Ovary (tissue), 9 donors: Measurements from ENCODE around the gene HIRA. TPM values are rescaled to one million over a fixed set of nuclear protein-coding genes. Genes with fewer than 3 reads are reported as not detected.

Source experiments
- DNase-seq, 5 donors: peaks; one replicate each; pipeline ENCODE4 v3.0.0-alpha.2; 2019 to 2020
- H3K27ac ChIP-seq, 2 donors: fragments of 200-600 bp; one replicate each; pipeline versions ENCODE4 v1.5.1 to v1.8.0; 2019 to 2022
- H3K27me3 ChIP-seq: fragments of 200-600 bp; one replicate; pipeline ENCODE4 v1.8.0; 2022
- H3K36me3 ChIP-seq: fragments of 200-600 bp; sonication (generic); one replicate; pipeline ENCODE4 v1.5.1; 2019
- H3K4me1 ChIP-seq: one replicate; pipeline ENCODE4 v1.8.1; 2013; ENCODE audit warnings: mild to moderate bottlenecking, moderate library complexity; ENCODE audit not compliant: insufficient read depth
- H3K4me3 ChIP-seq: fragments of 200-600 bp; sonication (generic); one replicate; pipeline ENCODE4 v1.5.1; 2017
- H3K9me3 ChIP-seq, 2 donors: fragments of 200-600 bp in 1 of 2; sonication (generic) in 1 of 2; one replicate each; pipeline versions ENCODE4 v1.5.1 to v1.8.1; 2013 to 2019; ENCODE audit warnings: mild to moderate bottlenecking in 1 of 2, moderate library complexity in 1 of 2
- EP300 ChIP-seq: sonication (generic); formaldehyde crosslinking; IDR thresholded peaks from one replicate; pipeline ENCODE4 v1.6.1; 2017; ENCODE audit warnings: antibody characterized with exemption
- POLR2A ChIP-seq: fragments of 450-650 bp; IDR thresholded peaks from one replicate; pipeline ENCODE4 v1.6.1; 2017; ENCODE audit warnings: antibody characterized with exemption, mild to moderate bottlenecking, moderate library complexity
- WGBS, 3 donors: extraction: QIAGEN DNeasy Blood & Tissue Kit in 1 of 3; methylation state at CpG; one replicate each; pipeline versions ENCODE4 v1.1.5 to v1.1.7; 2013 to 2017; 5-methylcytosine and 5-hydroxymethylcytosine counted together
- intact Hi-C, 4 donors: fragments of 100-400 bp; cut with DNase I; formaldehyde crosslinking; loops; one replicate each; pipeline versions ENCODE4 v1.11.0 to v1.15.1; 2022 to 2023
- polyA plus RNA-seq, 2 donors: library from polyadenylated mRNA; stranded (reverse); fragments of 200-250 nt in 1 of 2; fragments of 350-450 nt in 1 of 2; fragmentation: Illumina TruSeq in 1 of 2; extraction: RNeasy Lipid Tissue Mini Kit (QIAGEN cat#74804) in 1 of 2; gene quantifications; one replicate each; pipeline ENCODE4 v1.2.3, GENCODE V29; 2013 to 2014
- total RNA-seq, 7 donors: library from RNA; depleted of rRNA in 2 of 7; stranded (reverse); fragments of >200 nt in 2 of 7; fragmentation: NEBNext Ultra II Directional in 3 of 7; extraction: Animal tissue kit (Norgen Biotek cat#: 25700) in 3 of 7; gene quantifications; one replicate each; pipeline versions ENCODE4 v1.1.0 to v1.2.4, GENCODE V29; 2016 to 2023
- TF ChIP-seq, protein P1 (sequence below), 3 donors: fragments of 450-650 bp in 2 of 3; fragments of 200-600 bp in 1 of 3; IDR thresholded peaks; one replicate each; pipeline versions ENCODE4 v1.5.1 to v1.8.0; 2016 to 2022; ENCODE audit warnings: antibody characterized with exemption in 3 of 3, mild to moderate bottlenecking in 1 of 3
- donor health status: DM: no; HTN: no; CAD: no; lungs with moderate emphysema.
- donor health status: DM: no; HTN: no; CAD: no.
- donor health status: Bipolar disorder and iron deficiency.
- donor health status: DM: yes; HTN: yes; CAD: no.
- donor health status: DM: no; HTN: no; CAD: no.
- donor health status: DM: yes; HTN: yes; CAD: no.

The HIRA gene
- total and polyA plus RNA-seq, 9 donors = 7.2 to 31.6 (median 19.8) TPM

DNA sequence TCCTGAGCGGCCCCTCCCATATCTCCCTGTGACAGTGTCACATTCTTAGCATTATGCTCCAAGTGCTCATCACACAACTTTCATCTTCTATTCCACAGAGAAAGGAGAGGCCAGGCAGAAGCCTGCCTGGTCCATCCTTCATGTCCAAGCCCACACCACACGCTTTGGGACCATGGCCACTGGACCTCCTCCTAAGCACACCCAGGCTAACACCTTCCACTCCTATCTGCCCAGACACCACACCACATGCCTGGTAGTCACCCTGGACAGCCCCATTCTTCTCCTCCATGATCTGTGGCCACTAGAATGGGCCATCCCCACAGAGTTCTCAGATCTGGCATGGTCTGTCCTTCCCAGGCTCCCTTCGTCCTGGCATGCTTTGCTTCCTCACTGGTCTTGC is 55.3 kb downstream of the HIRA start:
- Histone ChIP-seq H3K9me3 (no peaks in the 10 kb centered on the region), H3K4me3 (no peak overlapping the region), H3K4me1 (no peaks in the 10 kb centered on the region), H3K27ac (no peak overlapping the region), H3K27me3 (no peaks in the 10 kb centered on the region), H3K36me3 (no peaks in the 10 kb centered on the region)
- DNase-seq = no peak
- TF ChIP-seq POLR2A (no peak), EP300 (no peak)
- TF ChIP-seq, protein P1, sequence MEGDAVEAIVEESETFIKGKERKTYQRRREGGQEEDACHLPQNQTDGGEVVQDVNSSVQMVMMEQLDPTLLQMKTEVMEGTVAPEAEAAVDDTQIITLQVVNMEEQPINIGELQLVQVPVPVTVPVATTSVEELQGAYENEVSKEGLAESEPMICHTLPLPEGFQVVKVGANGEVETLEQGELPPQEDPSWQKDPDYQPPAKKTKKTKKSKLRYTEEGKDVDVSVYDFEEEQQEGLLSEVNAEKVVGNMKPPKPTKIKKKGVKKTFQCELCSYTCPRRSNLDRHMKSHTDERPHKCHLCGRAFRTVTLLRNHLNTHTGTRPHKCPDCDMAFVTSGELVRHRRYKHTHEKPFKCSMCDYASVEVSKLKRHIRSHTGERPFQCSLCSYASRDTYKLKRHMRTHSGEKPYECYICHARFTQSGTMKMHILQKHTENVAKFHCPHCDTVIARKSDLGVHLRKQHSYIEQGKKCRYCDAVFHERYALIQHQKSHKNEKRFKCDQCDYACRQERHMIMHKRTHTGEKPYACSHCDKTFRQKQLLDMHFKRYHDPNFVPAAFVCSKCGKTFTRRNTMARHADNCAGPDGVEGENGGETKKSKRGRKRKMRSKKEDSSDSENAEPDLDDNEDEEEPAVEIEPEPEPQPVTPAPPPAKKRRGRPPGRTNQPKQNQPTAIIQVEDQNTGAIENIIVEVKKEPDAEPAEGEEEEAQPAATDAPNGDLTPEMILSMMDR (IDR thresholded peaks at IDR 0.05) = no peak
- 96 to 98% (median 97%) methylated on average over 3 of the region's 3 CpGs for WGBS, 3 donors
- intact Hi-C loops = no loop called here

DNA sequence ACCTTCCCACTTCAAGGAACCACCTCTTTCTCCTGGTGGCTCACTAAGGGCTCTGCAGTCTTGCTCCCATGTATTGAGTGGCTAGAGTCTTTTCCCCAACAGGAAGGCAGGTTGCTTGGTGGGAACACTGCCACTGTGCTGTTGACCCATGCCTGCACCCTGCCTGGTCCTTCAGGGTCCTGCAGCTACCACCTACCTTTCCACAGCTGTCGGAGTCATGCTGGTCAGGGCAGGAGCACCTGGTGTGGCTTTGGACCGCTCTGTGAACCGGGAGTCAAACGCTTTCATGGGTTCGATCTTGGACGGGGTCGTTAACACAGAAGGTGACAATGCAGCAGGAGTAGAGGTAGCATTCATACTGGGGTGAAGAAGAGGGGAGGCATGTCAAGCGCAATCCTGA is 56.1 kb downstream of the HIRA start:
- intact Hi-C loops = no loop called here
- H3K36me3 ChIP-seq = no peaks in the 10 kb centered on the region
- H3K4me1 ChIP-seq = no peaks in the 10 kb centered on the region
- H3K9me3 ChIP-seq = no peaks in the 10 kb centered on the region
- no peak overlapping the region for H3K4me3 ChIP-seq
- 95 to 99% (median 96%) methylated on average over 8 of the region's 8 CpGs for WGBS, 3 donors
- no peak for DNase-seq
- no peak for TF ChIP-seq POLR2A
- TF ChIP-seq, protein P1 (IDR thresholded peaks at IDR 0.05) = no peak
- no peak for TF ChIP-seq EP300
- no peak overlapping the region for H3K27ac ChIP-seq
- H3K27me3 ChIP-seq = no peaks in the 10 kb centered on the region

- no peaks in the 10 kb centered on the region for H3K4me1 ChIP-seq
- WGBS, 3 donors = 95 to 100% (median 100%) methylated on average over 1 of the region's 1 CpG
- no peaks in the 10 kb centered on the region for H3K27me3 ChIP-seq
- intact Hi-C loops = no loop called here
- H3K4me3 ChIP-seq = no peak overlapping the region
- H3K36me3 ChIP-seq = no peaks in the 10 kb centered on the region
- TF ChIP-seq, protein P1 (IDR thresholded peaks at IDR 0.05) = no peak
- no peak for TF ChIP-seq EP300
- no peak for TF ChIP-seq POLR2A
- no peak overlapping the region for H3K27ac ChIP-seq
- DNase-seq = no peak
- H3K9me3 ChIP-seq = no peaks in the 10 kb centered on the region
These were observed 57.1 kb downstream of the HIRA start for GRCh38 chr22:19374410-19374809.

- no peak overlapping the region for H3K4me3 ChIP-seq
- intact Hi-C loops = no loop called here
- WGBS, 3 donors = 92 to 95% (median 93%) methylated on average over 5 of the region's 5 CpGs
- no peak overlapping the region for H3K27ac ChIP-seq
- H3K9me3 ChIP-seq = no peaks in the 10 kb centered on the region
- H3K27me3 ChIP-seq = no peaks in the 10 kb centered on the region
- no peaks in the 10 kb centered on the region for H3K36me3 ChIP-seq
- no peak for DNase-seq
- no peak for TF ChIP-seq EP300
- TF ChIP-seq POLR2A = no peak
- TF ChIP-seq, protein P1 (IDR thresholded peaks at IDR 0.05) = no peak
- H3K4me1 ChIP-seq = no peaks in the 10 kb centered on the region
These were observed 58.1 kb downstream of the HIRA start for GRCh38 chr22:19373450-19373849.

- H3K27me3 ChIP-seq = no peaks in the 10 kb centered on the region
- intact Hi-C loops = no loop called here
- H3K4me1 ChIP-seq = no peaks in the 10 kb centered on the region
- H3K27ac ChIP-seq = no peak overlapping the region
- H3K4me3 ChIP-seq = no peak overlapping the region
- TF ChIP-seq, protein P1 (IDR thresholded peaks at IDR 0.05) = no peak
- TF ChIP-seq POLR2A = no peak
- TF ChIP-seq EP300 = no peak
- no peak for DNase-seq
- H3K36me3 ChIP-seq = no peaks in the 10 kb centered on the region
- H3K9me3 ChIP-seq = no peaks in the 10 kb centered on the region
These were observed 59.6 kb downstream of the HIRA start for GRCh38 chr22:19371893-19372292.
